ENCODE measurements around the gene ADAM17. TPM values are rescaled to one million over a fixed set of nuclear protein-coding genes. Genes with fewer than 3 reads are reported as not detected.

Gene ADAM17
- total and polyA plus RNA-seq, 2 of the 8 experiments (the other 6 are each of a cell fraction or from before 2014, with no cell fraction given), result 6.5 to 23.5 TPM

DNA sequence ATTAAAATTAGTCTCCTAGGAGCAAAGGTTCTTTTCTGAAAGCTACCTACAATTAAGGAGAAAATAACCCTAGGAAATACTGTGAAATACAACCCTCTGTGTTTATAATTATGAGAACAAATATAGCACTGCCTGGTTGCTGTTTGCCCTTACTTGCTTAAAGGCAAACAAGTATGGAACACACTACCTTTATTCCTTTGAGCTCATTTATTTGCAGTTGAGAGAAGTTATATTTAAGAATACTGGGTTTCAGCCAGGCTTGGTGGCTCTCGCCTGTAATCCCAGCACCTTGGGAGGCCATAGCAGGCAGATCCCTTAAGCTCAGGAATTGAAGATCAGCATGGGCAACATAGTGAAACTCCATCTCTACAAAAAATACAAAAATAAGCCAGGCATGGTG, 104.4 kb downstream of the ADAM17 start (continued):
- TF ChIP-seq, protein P1, sequence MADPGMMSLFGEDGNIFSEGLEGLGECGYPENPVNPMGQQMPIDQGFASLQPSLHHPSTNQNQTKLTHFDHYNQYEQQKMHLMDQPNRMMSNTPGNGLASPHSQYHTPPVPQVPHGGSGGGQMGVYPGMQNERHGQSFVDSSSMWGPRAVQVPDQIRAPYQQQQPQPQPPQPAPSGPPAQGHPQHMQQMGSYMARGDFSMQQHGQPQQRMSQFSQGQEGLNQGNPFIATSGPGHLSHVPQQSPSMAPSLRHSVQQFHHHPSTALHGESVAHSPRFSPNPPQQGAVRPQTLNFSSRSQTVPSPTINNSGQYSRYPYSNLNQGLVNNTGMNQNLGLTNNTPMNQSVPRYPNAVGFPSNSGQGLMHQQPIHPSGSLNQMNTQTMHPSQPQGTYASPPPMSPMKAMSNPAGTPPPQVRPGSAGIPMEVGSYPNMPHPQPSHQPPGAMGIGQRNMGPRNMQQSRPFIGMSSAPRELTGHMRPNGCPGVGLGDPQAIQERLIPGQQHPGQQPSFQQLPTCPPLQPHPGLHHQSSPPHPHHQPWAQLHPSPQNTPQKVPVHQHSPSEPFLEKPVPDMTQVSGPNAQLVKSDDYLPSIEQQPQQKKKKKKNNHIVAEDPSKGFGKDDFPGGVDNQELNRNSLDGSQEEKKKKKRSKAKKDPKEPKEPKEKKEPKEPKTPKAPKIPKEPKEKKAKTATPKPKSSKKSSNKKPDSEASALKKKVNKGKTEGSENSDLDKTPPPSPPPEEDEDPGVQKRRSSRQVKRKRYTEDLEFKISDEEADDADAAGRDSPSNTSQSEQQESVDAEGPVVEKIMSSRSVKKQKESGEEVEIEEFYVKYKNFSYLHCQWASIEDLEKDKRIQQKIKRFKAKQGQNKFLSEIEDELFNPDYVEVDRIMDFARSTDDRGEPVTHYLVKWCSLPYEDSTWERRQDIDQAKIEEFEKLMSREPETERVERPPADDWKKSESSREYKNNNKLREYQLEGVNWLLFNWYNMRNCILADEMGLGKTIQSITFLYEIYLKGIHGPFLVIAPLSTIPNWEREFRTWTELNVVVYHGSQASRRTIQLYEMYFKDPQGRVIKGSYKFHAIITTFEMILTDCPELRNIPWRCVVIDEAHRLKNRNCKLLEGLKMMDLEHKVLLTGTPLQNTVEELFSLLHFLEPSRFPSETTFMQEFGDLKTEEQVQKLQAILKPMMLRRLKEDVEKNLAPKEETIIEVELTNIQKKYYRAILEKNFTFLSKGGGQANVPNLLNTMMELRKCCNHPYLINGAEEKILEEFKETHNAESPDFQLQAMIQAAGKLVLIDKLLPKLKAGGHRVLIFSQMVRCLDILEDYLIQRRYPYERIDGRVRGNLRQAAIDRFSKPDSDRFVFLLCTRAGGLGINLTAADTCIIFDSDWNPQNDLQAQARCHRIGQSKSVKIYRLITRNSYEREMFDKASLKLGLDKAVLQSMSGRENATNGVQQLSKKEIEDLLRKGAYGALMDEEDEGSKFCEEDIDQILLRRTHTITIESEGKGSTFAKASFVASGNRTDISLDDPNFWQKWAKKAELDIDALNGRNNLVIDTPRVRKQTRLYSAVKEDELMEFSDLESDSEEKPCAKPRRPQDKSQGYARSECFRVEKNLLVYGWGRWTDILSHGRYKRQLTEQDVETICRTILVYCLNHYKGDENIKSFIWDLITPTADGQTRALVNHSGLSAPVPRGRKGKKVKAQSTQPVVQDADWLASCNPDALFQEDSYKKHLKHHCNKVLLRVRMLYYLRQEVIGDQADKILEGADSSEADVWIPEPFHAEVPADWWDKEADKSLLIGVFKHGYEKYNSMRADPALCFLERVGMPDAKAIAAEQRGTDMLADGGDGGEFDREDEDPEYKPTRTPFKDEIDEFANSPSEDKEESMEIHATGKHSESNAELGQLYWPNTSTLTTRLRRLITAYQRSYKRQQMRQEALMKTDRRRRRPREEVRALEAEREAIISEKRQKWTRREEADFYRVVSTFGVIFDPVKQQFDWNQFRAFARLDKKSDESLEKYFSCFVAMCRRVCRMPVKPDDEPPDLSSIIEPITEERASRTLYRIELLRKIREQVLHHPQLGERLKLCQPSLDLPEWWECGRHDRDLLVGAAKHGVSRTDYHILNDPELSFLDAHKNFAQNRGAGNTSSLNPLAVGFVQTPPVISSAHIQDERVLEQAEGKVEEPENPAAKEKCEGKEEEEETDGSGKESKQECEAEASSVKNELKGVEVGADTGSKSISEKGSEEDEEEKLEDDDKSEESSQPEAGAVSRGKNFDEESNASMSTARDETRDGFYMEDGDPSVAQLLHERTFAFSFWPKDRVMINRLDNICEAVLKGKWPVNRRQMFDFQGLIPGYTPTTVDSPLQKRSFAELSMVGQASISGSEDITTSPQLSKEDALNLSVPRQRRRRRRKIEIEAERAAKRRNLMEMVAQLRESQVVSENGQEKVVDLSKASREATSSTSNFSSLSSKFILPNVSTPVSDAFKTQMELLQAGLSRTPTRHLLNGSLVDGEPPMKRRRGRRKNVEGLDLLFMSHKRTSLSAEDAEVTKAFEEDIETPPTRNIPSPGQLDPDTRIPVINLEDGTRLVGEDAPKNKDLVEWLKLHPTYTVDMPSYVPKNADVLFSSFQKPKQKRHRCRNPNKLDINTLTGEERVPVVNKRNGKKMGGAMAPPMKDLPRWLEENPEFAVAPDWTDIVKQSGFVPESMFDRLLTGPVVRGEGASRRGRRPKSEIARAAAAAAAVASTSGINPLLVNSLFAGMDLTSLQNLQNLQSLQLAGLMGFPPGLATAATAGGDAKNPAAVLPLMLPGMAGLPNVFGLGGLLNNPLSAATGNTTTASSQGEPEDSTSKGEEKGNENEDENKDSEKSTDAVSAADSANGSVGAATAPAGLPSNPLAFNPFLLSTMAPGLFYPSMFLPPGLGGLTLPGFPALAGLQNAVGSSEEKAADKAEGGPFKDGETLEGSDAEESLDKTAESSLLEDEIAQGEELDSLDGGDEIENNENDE (IDR thresholded peaks at IDR 0.05; ENCODE audit: insufficient replicate concordance, low read length), result no peak
- TF ChIP-seq CEBPB (IDR thresholded peaks at IDR 0.05; ENCODE audit: low read depth, low read length) (no peak), TAF7 (optimal IDR thresholded peaks at IDR 0.05; ENCODE audit: borderline replicate concordance, low read depth, low read length) (no peak), RNF2 (IDR thresholded peaks at IDR 0.05; ENCODE audit: borderline replicate concordance, low read depth, low read length, missing control alignments, poor library complexity, severe bottlenecking) (no peak), POLR2A (IDR thresholded peaks at IDR 0.05; ENCODE audit: control extremely low read depth in 1 of 2, low read depth in 2 of 2, low read length in 2 of 2) (no peak), CHD2 (IDR thresholded peaks at IDR 0.05; ENCODE audit: low read length) (no peak), BCL11A (IDR thresholded peaks at IDR 0.05; ENCODE audit: low read depth in 2 of 2, low read length in 2 of 2) (no peak), EZH2 (IDR thresholded peaks at IDR 0.05; ENCODE audit: low read depth, low read length, severe bottlenecking) (no peak)
- TF ChIP-seq, protein P2, sequence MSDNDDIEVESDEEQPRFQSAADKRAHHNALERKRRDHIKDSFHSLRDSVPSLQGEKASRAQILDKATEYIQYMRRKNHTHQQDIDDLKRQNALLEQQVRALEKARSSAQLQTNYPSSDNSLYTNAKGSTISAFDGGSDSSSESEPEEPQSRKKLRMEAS (IDR thresholded peaks at IDR 0.05), result no peak

Data from H1 (cell line).